ENCODE measurements around the gene MAP3K21.

MAP3K21 gene

DNA sequence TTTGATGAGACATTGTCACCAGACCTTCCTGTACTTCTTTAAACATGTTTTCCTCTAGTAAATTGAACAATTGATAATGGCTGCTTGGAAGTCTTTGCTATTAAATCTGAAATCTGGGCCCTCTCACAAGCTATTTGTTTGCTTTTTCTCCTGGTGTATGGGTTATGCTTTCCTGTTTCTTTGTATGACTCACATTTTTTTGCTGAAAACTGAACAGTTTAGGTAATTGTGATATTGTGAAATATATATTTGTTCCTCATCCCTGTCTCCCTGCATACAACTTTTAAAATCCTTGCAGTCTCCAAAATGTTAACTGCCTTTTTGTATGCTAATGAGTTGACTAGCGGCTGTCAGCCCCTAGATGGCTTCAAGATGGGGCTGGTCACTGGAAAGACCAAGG is 61.6 kb downstream of the MAP3K21 start:
- DNase-seq (ENCODE audit: low spot score): no peak
- CTCF ChIA-PET: no interaction called here
- TF ChIP-seq CTCF (conservative IDR thresholded peaks at IDR 0.05; ENCODE audit: low read depth): no peak
- H3K27ac ChIP-seq: no peak overlapping the region
- POLR2A ChIA-PET (ENCODE audit: low non-redundant PET): no interaction called here

GRCh38 chr1:233389893-233390292 is 62.4 kb downstream of the MAP3K21 start:
- DNase-seq (ENCODE audit: low spot score): no peak
- ChIA-PET POLR2A (ENCODE audit: low non-redundant PET) (no interaction called here), CTCF (no interaction called here)
- no peak for TF ChIP-seq CTCF (conservative IDR thresholded peaks at IDR 0.05; ENCODE audit: low read depth)
- no peak overlapping the region for H3K27ac ChIP-seq

DNA sequence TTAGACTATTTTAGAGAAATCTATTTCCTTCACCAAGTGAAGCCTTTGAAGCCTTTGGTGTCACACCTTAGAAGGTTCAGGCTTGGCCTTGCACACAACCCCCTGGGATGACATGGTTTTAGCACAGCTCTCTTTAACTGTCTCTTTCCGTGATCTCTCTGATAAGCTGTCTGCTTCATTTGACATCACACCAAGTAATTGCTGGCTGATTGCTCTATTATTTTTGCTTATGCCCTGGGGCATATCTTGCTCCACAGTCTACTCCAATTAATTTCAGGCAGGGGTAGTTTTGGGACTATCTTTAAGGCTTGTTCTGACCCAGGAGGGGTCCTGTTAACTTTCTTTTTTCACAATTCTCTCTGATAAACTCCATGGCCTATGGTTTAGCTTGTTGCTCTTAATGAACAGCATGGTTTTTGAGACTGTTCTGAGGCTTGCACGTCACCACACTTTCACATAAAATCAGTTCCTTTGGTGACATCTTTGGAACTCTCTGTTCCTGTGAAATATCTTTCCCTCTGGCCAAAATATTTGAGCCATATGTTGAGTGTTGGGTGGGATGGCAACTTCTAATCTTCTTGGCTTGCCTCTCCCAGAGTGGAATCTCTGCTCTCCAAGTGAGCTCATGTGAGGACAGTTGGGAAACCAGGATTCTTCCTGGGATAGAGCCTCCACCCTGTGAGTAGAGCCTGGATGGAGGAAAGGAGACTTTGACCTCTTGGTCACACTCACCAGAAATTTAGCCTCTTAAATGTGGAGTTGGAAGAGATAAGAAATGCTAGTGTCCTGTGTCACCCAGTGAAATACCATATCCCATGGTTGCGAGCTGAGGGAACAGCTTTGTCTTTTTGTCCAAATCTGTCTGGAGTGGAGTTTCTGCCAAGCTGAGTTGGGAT is 63.6 kb downstream of the MAP3K21 start:
- H3K27ac ChIP-seq: no peak overlapping the region
- no peak for DNase-seq (ENCODE audit: low spot score)
- ChIA-PET POLR2A (ENCODE audit: low non-redundant PET) (no interaction called here), CTCF (interaction anchor here (0.6 to 0.7 kb wide), 3 partner anchors 72 to 507 kb away, joined by 3 to 4 read pairs (median 3); no protein-coding TSS in a partner anchor)
- TF ChIP-seq CTCF (conservative IDR thresholded peaks at IDR 0.05; ENCODE audit: low read depth): no peak

GRCh38 chr1:233393084-233393840 is 65.7 kb downstream of the MAP3K21 start:
- no peak overlapping the region for H3K27ac ChIP-seq
- TF ChIP-seq CTCF (conservative IDR thresholded peaks at IDR 0.05; ENCODE audit: low read depth): no peak
- DNase-seq (ENCODE audit: low spot score): no peak
- ChIA-PET CTCF (interaction anchor here (0.6 to 0.7 kb wide), 2 partner anchors 398 to 665 kb away, joined by 3 to 6 read pairs; no protein-coding TSS in a partner anchor), POLR2A (ENCODE audit: low non-redundant PET) (no interaction called here)

DNA sequence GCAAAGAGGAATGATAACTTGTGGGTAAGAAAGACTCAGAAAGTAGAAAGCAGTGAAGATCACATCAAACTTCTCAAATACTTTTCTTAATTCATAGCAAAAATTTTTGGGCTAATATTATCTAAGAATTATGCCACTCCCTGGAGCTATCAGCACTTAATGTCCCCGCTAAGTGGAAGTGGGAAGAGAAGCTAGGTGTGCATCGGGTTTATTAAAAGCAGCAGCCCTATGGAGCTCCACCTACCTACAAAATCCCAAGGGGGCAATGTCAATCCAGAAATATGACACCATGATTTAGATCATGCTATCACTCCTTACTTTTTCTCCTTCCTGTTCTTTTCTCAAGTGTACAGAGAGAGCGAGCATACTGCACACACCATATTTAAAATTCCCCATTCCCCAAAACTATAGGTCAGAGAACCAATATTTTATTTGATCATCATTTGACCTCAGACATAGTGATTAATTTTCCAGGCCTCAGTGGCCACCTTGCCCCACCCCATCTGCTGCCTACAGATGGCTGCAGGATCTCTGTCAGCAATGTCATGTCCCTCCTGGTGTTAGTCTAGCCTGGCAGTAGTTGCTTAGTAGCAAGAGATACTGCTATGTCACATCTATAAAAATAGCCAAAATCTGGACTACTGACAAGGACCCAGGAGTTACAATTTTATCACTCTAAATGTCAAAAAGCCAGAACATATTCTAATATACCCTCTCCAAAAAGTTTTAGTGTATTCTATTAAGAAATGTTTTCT is 66.6 kb downstream of the MAP3K21 start:
- POLR2A ChIA-PET (ENCODE audit: low non-redundant PET): no interaction called here
- no peak overlapping the region for H3K27ac ChIP-seq
- TF ChIP-seq CTCF (conservative IDR thresholded peaks at IDR 0.05; ENCODE audit: low read depth): no peak
- no peak for DNase-seq (ENCODE audit: low spot score)
- CTCF ChIA-PET: interaction anchor here (0.7 kb wide), 1 partner anchor 665 kb away, joined by 6 read pairs; no protein-coding TSS in a partner anchor
